Measurements from ENCODE around the gene MYZAP.

MYZAP gene

GRCh38 chr15:57665939-57666338, 74.2 kb downstream of the MYZAP start:
- DNase-seq = no peak

- no peak for DNase-seq
Measured at GRCh38 chr15:57667171-57667849, 75.6 kb downstream of the MYZAP start.

- no peak for DNase-seq
Measured at GRCh38 chr15:57668016-57668415, 76.3 kb downstream of the MYZAP start.

- no peak for DNase-seq
Measured at GRCh38 chr15:57671636-57672035, 79.9 kb downstream of the MYZAP start.

GRCh38 chr15:57675481-57676181, 83.9 kb downstream of the MYZAP start:
- DNase-seq = no peak

GRCh38 chr15:57676585-57676984, 84.9 kb downstream of the MYZAP start:
- no peak for DNase-seq

- DNase-seq = no peak
Measured at GRCh38 chr15:57677204-57677603, 85.5 kb downstream of the MYZAP start.

- DNase-seq = no peak
Measured at GRCh38 chr15:57680021-57680420, 88.3 kb downstream of the MYZAP start.

GRCh38 chr15:57681011-57681410, 89.3 kb downstream of the MYZAP start:
- no peak for DNase-seq

- no peak for DNase-seq
Measured at GRCh38 chr15:57683481-57683880, 91.8 kb downstream of the MYZAP start.

GRCh38 chr15:57684491-57685151, 92.9 kb downstream of the MYZAP start:
- DNase-seq = no peak

- no peak for DNase-seq
Measured at GRCh38 chr15:57685306-57686095, 93.8 kb downstream of the MYZAP start.

- DNase-seq = no peak
Measured at GRCh38 chr15:57686657-57687056, 95.0 kb downstream of the MYZAP start.

GRCh38 chr15:57690341-57690966, 98.8 kb downstream of the MYZAP start:
- no peak for DNase-seq

- no peak for DNase-seq
Measured at GRCh38 chr15:57691082-57691481, 99.4 kb downstream of the MYZAP start.

GRCh38 chr15:57692709-57693108, 101.0 kb downstream of the MYZAP start:
- no peak for DNase-seq

GRCh38 chr15:57694279-57694678, 102.6 kb downstream of the MYZAP start:
- DNase-seq = no peak

- no peak for DNase-seq
Measured at GRCh38 chr15:57696146-57696545, 104.4 kb downstream of the MYZAP start.

- no peak for DNase-seq
Measured at GRCh38 chr15:57697588-57697987, 105.9 kb downstream of the MYZAP start.

GRCh38 chr15:57698243-57698642, 106.5 kb downstream of the MYZAP start:
- no peak for DNase-seq

- no peak for DNase-seq
Measured at GRCh38 chr15:57698991-57699390, 107.3 kb downstream of the MYZAP start.

- no peak for DNase-seq
Measured at GRCh38 chr15:57703387-57703786, 111.7 kb downstream of the MYZAP start.

GRCh38 chr15:57704441-57704840, 112.7 kb downstream of the MYZAP start:
- no peak for DNase-seq

Data from activated CD4-positive, alpha-beta T cell treated with anti-CD3 and anti-CD28 coated beads for 1 hour (primary cell).